ENCODE data around the gene PAM.

DNA sequence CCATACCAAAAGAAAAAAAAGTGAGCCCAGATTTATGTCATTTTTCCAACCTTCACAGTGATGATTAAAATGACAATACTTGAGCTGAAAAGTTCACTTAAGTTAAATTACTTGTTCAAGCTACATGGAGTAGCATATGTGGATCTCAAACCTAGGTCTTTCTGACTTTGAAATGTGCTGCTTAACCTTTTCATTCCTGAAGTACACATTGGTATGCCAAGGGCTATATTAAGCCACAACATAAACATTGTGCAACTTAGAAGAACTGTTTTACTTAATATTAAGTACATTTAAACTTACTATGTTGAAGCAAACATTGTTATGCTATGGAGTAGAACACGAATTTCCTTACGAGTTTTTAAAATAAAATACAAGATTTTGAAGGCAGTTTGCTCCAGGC is 259.9 kb downstream of the PAM start:
- no peak for TF ChIP-seq CTCF (IDR thresholded peaks at IDR 0.05)
- TF ChIP-seq POLR2A (IDR thresholded peaks at IDR 0.05) = no peak

Data from heart left ventricle (tissue), 13 donors.